Cardiac muscle cell (in vitro differentiated cells and primary cell): Measurements from ENCODE around the gene MBOAT1. TPM values are rescaled to one million over a fixed set of nuclear protein-coding genes. Genes with fewer than 3 reads are reported as not detected.
A peak's percentile ranks its signal among the peaks of the same experiment; 100 is the strongest.

ENCODE experiments used
- DNase-seq, 2 donors: peaks; one replicate each; pipeline versions ENCODE4 v3.0.0 to v3.0.0-alpha.2; 2010 to 2017; ENCODE audit warnings: low read depth in 1 of 2, low spot score in 1 of 2
- H3K27ac ChIP-seq: fragments of 200-600 bp; sonication (generic); 2 replicates; pipeline ENCODE4 v1.5.1; 2016
- H3K27me3 ChIP-seq: fragments of 200-600 bp; sonication (generic); 2 replicates; pipeline ENCODE4 v1.6.0; 2016; ENCODE audit warnings: control low read depth
- H3K36me3 ChIP-seq: fragments of 200-600 bp; sonication (generic); 2 replicates; pipeline ENCODE4 v1.5.1; 2016; ENCODE audit warnings: control low read depth
- H3K4me1 ChIP-seq: fragments of 200-600 bp; sonication (generic); 2 replicates; pipeline ENCODE4 v1.8.1; 2017; ENCODE audit warnings: low read depth, mild to moderate bottlenecking, mixed run types
- H3K4me3 ChIP-seq: fragments of 200-600 bp; sonication (generic); 2 replicates; pipeline ENCODE4 v1.5.1; 2016; ENCODE audit warnings: mild to moderate bottlenecking
- H3K9me3 ChIP-seq: fragments of 200-600 bp; sonication (generic); 2 replicates; pipeline ENCODE4 v1.5.1; 2017; ENCODE audit warnings: low read depth, mild to moderate bottlenecking, control low read depth
- CTCF ChIP-seq: IDR thresholded peaks from 2 replicates; pipeline ENCODE4 v1.5.1; 2012; ENCODE audit warnings: low read depth, mild to moderate bottlenecking, low read length
- polyA plus RNA-seq: library from polyadenylated mRNA; unstranded; fragments of >200 nt; fragmentation: Nextera tagmentation; extraction: Ambion mirVana; gene quantifications from 2 replicates; pipeline ENCODE4 v1.2.1, GENCODE V29; 2016
- total RNA-seq: library from RNA; depleted of rRNA; stranded (reverse); fragments of >200 nt; gene quantifications from 2 replicates; pipeline ENCODE4 v1.2.3, GENCODE V29; 2016

MBOAT1 gene
- total and polyA plus RNA-seq, 2 experiments from 2014 or later: 7.5 to 15.5 TPM

GRCh38 chr6:20096536-20096935 lies 115.7 kb downstream of the MBOAT1 start:
- Histone ChIP-seq H3K27ac (no peak overlapping the region), H3K4me1 (peaks cover 29% of the 10 kb centered on the region), H3K9me3 (no peaks in the 10 kb centered on the region), H3K27me3 (no peaks in the 10 kb centered on the region), H3K36me3 (no peaks in the 10 kb centered on the region), H3K4me3 (no peak overlapping the region)
- no peak for DNase-seq
- TF ChIP-seq CTCF: no peak

GRCh38 chr6:20095436-20095835 lies 116.8 kb downstream of the MBOAT1 start:
- peaks cover 29% of the 10 kb centered on the region for H3K4me1 ChIP-seq
- H3K9me3 ChIP-seq: no peaks in the 10 kb centered on the region
- no peaks in the 10 kb centered on the region for H3K27me3 ChIP-seq
- TF ChIP-seq CTCF: no peak
- H3K36me3 ChIP-seq: no peaks in the 10 kb centered on the region
- no peak overlapping the region for H3K4me3 ChIP-seq
- DNase-seq: no peak
- H3K27ac ChIP-seq: no peak overlapping the region

- Histone ChIP-seq H3K4me3 (no peak overlapping the region), H3K27ac (peak overlapping the region; percentile 89), H3K27me3 (no peaks in the 10 kb centered on the region), H3K9me3 (no peaks in the 10 kb centered on the region), H3K4me1 (peaks cover 21% of the 10 kb centered on the region), H3K36me3 (no peaks in the 10 kb centered on the region)
- peak; percentile 58 to 64 for DNase-seq
- TF ChIP-seq CTCF: peak; percentile 58
Measured at GRCh38 chr6:20092071-20092566, 120.2 kb downstream of the MBOAT1 start.

GRCh38 chr6:20086992-20087391 lies 125.3 kb downstream of the MBOAT1 start:
- Histone ChIP-seq H3K27ac (no peak overlapping the region), H3K36me3 (no peaks in the 10 kb centered on the region), H3K4me3 (no peak overlapping the region), H3K4me1 (no peaks in the 10 kb centered on the region), H3K27me3 (no peaks in the 10 kb centered on the region), H3K9me3 (no peaks in the 10 kb centered on the region)
- DNase-seq: no peak
- no peak for TF ChIP-seq CTCF

GRCh38 chr6:20085817-20086216 lies 126.5 kb downstream of the MBOAT1 start:
- DNase-seq: no peak

More at GRCh38 chr6:20085817-20086216, 126.5 kb downstream of the MBOAT1 start:
- H3K4me3 ChIP-seq: no peak overlapping the region
- no peak overlapping the region for H3K27ac ChIP-seq
- H3K9me3 ChIP-seq: no peaks in the 10 kb centered on the region
- no peaks in the 10 kb centered on the region for H3K4me1 ChIP-seq
- no peak for TF ChIP-seq CTCF
- no peaks in the 10 kb centered on the region for H3K27me3 ChIP-seq
- H3K36me3 ChIP-seq: no peaks in the 10 kb centered on the region
